Uterus (tissue), 4 donors: ENCODE data around the gene EFCAB14. TPM values are rescaled to one million over a fixed set of nuclear protein-coding genes. Genes with fewer than 3 reads are reported as not detected.

Experiments used
- DNase-seq, 2 donors: peaks; one replicate each; pipeline ENCODE4 v3.0.0-alpha.2; 2019 to 2020
- H3K27ac ChIP-seq, 2 donors: fragments of 200-600 bp; sonication (generic); 1 replicate in 1 of 2; 2 replicates in 1 of 2; pipeline ENCODE4 v1.5.1; 2016 to 2018
- H3K27me3 ChIP-seq, 2 donors: fragments of 200-600 bp; sonication (generic); one replicate each; pipeline ENCODE4 v1.5.1; 2018 to 2019; ENCODE audit warnings: control low read depth in 1 of 2
- H3K36me3 ChIP-seq, 2 donors: fragments of 200-600 bp; sonication (generic); one replicate each; pipeline ENCODE4 v1.5.1; 2019; ENCODE audit warnings: control low read depth in 1 of 2
- H3K4me1 ChIP-seq, 2 donors: fragments of 200-600 bp; sonication (generic); one replicate each; pipeline ENCODE4 v1.5.1; 2018 to 2019; ENCODE audit warnings: control low read depth in 1 of 2
- H3K4me3 ChIP-seq, 2 donors: fragments of 200-600 bp; sonication (generic); 1 replicate in 1 of 2; 2 replicates in 1 of 2; pipeline ENCODE4 v1.5.1; 2018 to 2019; ENCODE audit warnings: mild to moderate bottlenecking in 1 of 2
- H3K9me3 ChIP-seq, 2 donors: fragments of 200-600 bp; sonication (generic); one replicate each; pipeline ENCODE4 v1.5.1; 2019; ENCODE audit warnings: control low read depth in 1 of 2
- POLR2A ChIP-seq, 2 donors: fragments of 450-650 bp; IDR thresholded peaks; one replicate each; pipeline ENCODE4 v1.6.1; 2016; ENCODE audit warnings: antibody characterized with exemption in 2 of 2, mild to moderate bottlenecking in 1 of 2, moderate library complexity in 1 of 2
- intact Hi-C: fragments of 100-400 bp; cut with DNase I; formaldehyde crosslinking; loops from one replicate; pipeline ENCODE4 v1.15.1; 2023; ENCODE audit warnings: low total_unique reads
- total RNA-seq, 4 donors: library from RNA; depleted of rRNA in 3 of 4; stranded (reverse); fragments of >200 nt in 3 of 4; gene quantifications; one replicate each; pipeline versions ENCODE4 v1.1.0 to v1.2.4, GENCODE V29; 2014 to 2023
- TF ChIP-seq, protein P1 (sequence below), 4 experiments: fragments of 200-600 bp in 2 of 4; fragments of 450-650 bp in 2 of 4; sonication (generic) in 2 of 4; IDR thresholded peaks; one replicate each; pipeline ENCODE4 v1.5.1; 2016 to 2019; ENCODE audit warnings: antibody characterized with exemption in 4 of 4, mild to moderate bottlenecking in 2 of 4, moderate library complexity in 1 of 4
- donor health status: DM: yes; HTN: yes; CAD: no.

EFCAB14 gene
- total RNA-seq, 4 donors from 2014 or later, result 63.5 to 188 (median 96.0) TPM

DNA sequence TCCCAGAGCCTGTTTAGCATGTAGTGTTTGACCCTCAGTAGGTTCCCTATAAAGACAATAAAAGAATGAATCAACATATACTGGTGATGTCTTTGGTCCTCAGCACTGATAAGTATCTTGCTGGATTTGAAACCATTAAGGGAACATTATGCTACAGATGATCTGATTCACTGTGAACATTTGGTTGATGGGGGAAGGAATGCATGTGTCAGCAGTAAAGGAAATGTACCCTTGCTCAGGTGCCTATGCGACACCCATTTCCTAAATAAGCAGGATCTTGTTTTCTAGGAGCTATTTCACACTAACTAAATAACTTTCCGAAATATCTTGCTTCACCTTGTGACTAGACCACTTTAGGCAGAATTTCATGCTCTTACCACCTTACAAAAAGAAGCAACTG is 34.2 kb downstream of the EFCAB14 start:
- TF ChIP-seq, protein P1, sequence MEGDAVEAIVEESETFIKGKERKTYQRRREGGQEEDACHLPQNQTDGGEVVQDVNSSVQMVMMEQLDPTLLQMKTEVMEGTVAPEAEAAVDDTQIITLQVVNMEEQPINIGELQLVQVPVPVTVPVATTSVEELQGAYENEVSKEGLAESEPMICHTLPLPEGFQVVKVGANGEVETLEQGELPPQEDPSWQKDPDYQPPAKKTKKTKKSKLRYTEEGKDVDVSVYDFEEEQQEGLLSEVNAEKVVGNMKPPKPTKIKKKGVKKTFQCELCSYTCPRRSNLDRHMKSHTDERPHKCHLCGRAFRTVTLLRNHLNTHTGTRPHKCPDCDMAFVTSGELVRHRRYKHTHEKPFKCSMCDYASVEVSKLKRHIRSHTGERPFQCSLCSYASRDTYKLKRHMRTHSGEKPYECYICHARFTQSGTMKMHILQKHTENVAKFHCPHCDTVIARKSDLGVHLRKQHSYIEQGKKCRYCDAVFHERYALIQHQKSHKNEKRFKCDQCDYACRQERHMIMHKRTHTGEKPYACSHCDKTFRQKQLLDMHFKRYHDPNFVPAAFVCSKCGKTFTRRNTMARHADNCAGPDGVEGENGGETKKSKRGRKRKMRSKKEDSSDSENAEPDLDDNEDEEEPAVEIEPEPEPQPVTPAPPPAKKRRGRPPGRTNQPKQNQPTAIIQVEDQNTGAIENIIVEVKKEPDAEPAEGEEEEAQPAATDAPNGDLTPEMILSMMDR (IDR thresholded peaks at IDR 0.05), result no peak
- TF ChIP-seq POLR2A (IDR thresholded peaks at IDR 0.05), result no peak
- no peaks in the 10 kb centered on the region for H3K36me3 ChIP-seq
- no peak for DNase-seq
- H3K4me1 ChIP-seq, result peaks cover 0 to 6% of the 10 kb centered on the region in 2 donors
- intact Hi-C loops, result no loop called here
- H3K9me3 ChIP-seq, result no peaks in the 10 kb centered on the region
- H3K27ac ChIP-seq, result no peak overlapping the region
- no peaks in the 10 kb centered on the region for H3K27me3 ChIP-seq
- no peak overlapping the region for H3K4me3 ChIP-seq

DNA sequence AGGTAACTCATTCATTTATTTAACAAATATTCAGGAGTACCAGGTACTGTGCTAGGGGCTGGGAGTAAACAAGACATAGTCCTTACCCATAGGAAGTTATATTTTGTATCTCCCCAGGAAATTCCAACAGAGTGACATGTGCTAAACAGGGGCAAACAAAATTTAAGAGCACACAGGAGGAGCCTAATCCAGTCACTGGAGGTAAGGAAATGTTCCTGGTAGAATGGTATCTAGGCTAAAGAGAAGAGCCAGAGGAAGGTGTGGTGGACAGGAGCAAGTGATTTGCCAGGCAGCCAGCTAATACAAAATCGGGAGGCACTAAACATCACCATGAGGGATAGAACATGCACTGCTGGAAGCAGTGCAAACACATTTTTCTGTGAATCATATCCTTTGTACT is 36.9 kb downstream of the EFCAB14 start:
- Histone ChIP-seq H3K36me3 (no peaks in the 10 kb centered on the region), H3K27ac (no peak overlapping the region), H3K9me3 (no peaks in the 10 kb centered on the region), H3K27me3 (no peaks in the 10 kb centered on the region), H3K4me3 (no peak overlapping the region), H3K4me1 (peaks cover 0 to 2% of the 10 kb centered on the region in 2 donors)
- no peak for DNase-seq
- TF ChIP-seq, protein P1 (IDR thresholded peaks at IDR 0.05), result no peak
- no peak for TF ChIP-seq POLR2A (IDR thresholded peaks at IDR 0.05)
- intact Hi-C loops, result no loop called here

DNA sequence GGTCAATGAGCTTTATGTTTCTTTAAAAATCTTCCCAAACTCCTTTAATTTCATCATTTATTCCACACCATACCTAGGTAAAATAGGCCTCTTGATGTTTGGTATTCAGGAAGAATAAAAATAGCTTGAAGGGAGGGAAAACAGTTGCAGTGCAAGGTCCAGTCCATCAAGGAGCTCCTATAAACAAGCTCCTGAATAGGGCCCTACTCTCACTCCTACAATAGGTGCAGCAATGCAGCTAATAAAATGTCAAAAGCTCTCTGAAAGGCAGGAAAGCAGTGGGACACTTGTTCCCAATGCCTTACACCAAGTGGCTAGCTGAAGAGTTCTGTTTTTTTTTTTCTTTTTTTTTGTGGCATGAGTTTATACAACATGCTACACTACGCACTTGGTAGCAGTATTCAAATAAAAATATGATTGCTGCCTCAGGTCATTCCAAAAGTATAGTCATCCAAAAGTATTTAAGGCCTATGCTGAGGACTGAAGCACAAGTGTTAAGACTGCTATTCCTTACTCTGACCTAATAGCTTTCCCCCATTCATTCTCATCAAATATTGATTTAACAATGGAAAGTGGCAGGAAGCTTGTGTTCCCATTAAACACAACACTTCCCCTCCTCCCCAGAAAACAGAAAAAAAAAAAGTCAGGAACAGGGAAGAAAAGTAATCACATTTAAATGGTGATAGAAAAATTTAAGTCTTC is 37.4 kb downstream of the EFCAB14 start:
- DNase-seq, result no peak
- no peak overlapping the region for H3K27ac ChIP-seq
- intact Hi-C loops, result no loop called here
- no peaks in the 10 kb centered on the region for H3K27me3 ChIP-seq
- no peak overlapping the region for H3K4me3 ChIP-seq
- TF ChIP-seq POLR2A (IDR thresholded peaks at IDR 0.05), result no peak
- TF ChIP-seq, protein P1 (IDR thresholded peaks at IDR 0.05), result no peak
- H3K4me1 ChIP-seq, result no peaks in the 10 kb centered on the region
- no peaks in the 10 kb centered on the region for H3K36me3 ChIP-seq
- H3K9me3 ChIP-seq, result no peaks in the 10 kb centered on the region

DNA sequence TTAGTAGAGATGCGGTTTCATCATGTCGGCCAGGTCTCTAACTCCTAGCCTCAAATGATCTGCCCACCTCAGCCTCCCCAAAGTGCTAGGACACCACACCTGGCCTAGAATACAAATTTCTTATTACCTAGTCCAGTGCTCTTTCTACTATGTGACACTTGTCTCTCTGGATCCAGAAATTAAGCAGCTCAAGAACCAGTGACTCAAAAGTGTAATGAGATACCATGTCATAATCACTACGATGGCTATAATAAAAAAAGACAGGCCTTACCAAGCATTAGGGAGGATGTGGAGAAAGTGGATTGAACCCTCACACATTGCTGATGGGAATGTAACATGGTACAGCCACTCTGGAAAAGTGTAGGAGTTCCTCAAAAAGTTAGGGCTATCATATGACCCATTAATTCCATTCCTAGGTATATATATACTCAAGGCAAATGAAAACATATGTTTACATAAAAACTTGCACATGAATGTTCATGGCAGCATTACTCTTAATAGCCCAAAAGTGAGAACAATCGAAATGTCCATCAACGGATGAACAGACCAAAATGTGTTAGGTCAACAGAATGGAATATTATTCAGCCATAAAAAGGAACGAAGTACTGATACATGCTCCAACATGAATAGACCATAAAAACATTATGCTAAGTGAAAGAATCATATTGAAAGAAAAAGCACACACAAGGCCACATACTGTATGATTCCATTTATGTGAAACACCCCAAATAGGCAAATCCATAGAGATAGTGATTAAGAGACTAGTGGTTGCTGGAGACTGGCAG is 38.9 kb downstream of the EFCAB14 start:
- Histone ChIP-seq H3K27me3 (no peaks in the 10 kb centered on the region), H3K4me1 (no peaks in the 10 kb centered on the region), H3K4me3 (no peak overlapping the region), H3K36me3 (no peaks in the 10 kb centered on the region), H3K27ac (no peak overlapping the region), H3K9me3 (no peaks in the 10 kb centered on the region)
- no peak for TF ChIP-seq POLR2A (IDR thresholded peaks at IDR 0.05)
- TF ChIP-seq, protein P1 (IDR thresholded peaks at IDR 0.05), result no peak
- intact Hi-C loops, result no loop called here
- no peak for DNase-seq

DNA sequence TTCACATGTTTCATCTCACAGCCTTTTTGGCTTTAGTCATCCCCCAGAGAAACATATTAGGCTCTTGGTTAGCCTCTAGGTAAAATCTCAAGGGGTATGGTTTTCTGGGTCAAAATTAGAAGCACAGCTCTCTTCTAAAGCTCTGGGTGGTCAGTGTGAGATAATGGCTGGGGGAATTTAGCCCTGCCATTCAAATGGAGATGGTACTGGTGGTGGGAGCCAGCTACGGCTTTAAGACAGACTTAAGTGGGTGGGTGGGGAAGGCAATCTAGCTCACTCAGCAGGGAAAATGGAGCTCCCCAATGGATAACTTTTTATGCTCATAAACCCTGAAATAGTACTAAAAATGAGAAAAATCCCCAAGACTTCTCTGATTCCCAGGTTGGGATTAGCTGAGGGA is 41.6 kb downstream of the EFCAB14 start:
- H3K27me3 ChIP-seq, result no peaks in the 10 kb centered on the region
- no peaks in the 10 kb centered on the region for H3K9me3 ChIP-seq
- H3K36me3 ChIP-seq, result no peaks in the 10 kb centered on the region
- H3K4me3 ChIP-seq, result no peak overlapping the region
- intact Hi-C loops, result no loop called here
- no peaks in the 10 kb centered on the region for H3K4me1 ChIP-seq
- no peak for DNase-seq
- no peak overlapping the region for H3K27ac ChIP-seq
- no peak for TF ChIP-seq POLR2A (IDR thresholded peaks at IDR 0.05)
- TF ChIP-seq, protein P1 (IDR thresholded peaks at IDR 0.05), result no peak
